LoVo (cell line): ENCODE data around the gene YIPF2.

ENCODE experiments used
- DNase-seq: peaks from one replicate; pipeline ENCODE4 v3.0.0-alpha.2; 2016; ENCODE audit warnings: low spot score

Gene YIPF2

DNA sequence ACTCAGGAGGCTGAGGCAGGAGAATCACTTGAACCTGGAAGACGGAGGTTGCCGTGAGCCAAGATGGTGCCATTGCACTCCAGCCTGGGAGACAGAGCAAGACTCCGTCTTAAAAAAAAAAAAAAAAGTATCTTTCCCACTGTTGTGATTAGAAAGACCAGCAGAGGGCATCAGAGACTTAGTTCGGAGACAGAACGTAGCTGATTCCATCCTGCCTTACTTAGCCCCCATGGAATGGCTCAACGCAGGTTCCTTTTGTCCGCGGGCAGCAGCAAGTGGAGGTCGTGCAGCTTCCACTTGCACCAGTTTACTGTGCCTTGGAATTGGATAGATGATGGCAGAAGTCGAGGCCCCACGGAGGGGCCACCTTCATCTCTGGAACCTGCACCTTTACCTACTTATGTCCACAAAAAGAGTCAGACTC is 8.2 kb upstream of the YIPF2 start:
- peak; percentile 79 for DNase-seq

DNA sequence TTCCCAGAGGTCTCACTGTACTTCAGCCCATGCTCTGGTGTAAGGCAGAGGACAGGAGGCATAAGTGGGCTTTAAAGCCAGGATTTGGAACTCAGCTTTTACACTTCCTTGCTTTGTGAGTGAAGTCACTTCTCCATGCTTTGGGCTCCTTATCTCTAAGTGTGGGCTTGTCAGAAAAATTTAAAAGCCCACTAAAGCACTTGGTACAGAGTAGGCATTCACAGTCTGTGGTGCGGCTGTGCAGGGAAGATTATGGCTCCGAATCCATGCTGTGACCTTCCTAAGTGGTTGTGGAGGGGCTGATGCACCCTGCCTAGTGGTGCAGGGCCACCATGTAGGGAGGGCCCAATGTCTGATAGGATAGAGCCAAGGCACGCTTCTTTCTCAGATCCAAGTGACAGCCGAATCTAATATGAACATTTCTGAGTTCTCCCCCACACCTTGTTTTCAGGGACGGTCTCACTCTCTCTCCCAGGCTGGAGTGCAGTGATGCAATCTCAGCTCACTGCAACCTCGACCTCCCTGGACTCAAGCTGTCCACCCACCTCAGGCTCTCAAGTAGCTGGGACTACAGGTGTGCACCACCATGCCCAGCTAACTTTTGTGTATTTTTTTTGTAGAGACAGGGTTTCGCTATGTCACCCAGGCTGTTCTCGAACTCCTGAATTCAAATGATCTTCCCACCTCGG is 7.1 kb upstream of the YIPF2 start:
- DNase-seq: no peak

DNA sequence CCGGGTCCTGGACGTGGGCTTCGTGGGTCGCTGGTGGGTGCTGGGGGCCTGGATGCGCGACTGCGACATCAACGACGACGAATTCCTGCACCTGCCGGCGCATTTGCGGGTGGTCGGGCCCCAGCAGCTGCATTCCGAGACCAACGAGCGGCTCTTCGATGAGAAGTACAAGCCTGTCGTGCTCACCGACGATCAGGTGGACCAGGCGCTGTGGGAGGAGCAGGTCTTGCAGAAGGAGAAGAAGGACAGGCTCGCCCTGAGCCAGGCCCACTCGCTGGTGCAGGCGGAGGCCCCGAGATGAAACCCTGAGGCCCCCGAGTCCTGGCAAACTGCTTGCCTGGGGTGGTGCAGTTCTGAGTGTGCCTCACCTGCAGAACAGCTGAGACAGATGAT is 959 bp upstream of the YIPF2 start:
- no peak for DNase-seq

DNA sequence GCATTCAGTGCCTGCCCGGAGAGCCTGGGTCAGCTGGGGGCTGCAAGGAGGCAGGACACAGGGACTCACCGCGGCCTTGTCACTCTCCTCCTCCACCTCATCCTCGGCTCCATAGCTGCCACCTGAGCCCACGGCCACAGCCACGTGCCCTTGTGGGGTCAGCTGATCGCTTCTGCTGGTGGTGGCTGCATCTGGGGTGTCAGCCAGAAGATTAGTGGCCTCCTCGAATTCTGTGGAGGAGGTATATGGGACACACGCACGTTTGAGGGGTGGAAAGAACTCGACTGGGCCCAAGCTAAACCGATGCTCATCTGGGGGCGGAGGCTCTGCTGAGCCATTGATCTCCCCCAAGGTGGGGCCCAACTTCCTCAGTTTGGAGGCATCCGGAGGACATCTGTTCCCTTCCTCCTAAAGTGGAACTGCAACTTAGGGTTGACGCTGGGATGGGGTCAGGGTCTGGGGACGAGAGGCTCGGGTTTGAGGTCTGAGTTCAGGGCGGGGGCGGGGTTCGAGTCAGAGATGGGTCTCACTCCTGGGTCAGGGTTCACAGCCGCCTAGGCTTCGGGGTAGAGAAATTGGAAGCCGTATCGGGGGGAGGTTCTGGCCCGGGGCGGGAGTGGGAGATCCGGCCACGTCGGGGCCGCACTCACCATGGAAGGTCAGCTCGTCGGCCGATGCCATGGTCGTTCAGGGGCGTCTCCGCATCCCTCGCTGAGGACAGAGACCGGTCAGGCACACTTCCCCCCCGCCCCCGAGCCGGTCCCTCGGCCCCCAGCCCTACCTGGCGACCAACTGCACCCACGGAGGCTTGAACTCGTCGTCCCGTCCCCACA is 493 bp downstream of the YIPF2 start:
- DNase-seq: no peak

DNA sequence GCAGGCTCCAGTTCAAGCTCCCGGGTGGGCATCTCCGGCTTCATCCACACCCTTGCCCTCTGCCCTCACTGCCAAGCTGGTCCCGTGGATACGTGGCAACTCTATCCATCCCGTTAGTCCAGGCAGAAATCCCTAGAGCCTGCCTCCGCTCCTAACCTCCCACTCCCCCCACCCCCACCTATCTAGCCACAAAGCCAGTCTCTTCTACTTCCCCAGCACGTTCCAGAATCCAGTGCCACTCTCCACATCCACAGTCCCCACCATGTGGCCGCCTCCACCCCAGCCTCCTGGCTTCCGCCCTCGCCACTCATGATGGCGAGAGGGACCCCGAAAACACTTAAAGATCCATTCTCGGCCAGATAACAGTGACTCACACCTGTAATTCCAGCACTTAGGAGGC is 3.8 kb downstream of the YIPF2 start:
- DNase-seq: no peak

DNA sequence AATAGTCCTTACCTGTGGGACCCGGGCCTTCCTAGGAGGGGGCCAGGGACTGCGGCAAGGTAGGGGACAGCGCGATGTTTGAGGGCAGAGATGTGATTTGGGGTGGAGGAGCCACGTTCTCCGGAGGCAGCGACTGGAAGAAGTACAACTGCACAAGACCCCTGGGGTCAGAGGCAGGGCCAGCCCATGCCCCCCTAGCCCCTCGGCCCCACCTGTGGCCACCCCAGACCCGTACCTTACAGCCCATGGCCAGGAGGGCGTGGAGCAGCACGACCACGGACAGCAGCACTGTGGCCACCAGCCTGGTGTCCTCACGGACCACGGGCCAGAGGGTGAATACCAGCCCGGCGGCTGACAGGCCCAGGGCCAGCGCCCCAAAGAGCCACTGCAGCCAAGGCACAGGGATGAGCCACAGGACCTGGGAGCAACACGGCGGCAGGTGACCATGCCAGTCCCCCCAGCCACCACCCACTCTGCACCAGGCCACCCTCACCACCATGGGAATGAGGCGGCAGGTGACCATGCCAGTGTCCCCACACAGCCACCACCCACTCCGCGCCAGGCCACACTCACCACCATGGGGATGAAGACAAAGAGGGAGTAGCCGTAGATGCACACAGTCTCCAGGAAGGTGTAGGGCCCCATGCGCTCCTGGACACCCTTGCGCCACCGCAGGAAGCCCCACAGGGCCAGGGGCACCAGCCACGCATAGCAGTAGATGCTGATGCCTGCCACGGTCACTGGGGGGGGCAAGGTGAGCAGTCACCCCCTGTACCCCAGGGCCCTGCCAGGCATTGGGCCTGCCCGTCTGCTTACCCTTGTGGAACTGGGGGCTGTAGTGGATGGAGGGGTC is 5.0 kb downstream of the YIPF2 start:
- no peak for DNase-seq

DNA sequence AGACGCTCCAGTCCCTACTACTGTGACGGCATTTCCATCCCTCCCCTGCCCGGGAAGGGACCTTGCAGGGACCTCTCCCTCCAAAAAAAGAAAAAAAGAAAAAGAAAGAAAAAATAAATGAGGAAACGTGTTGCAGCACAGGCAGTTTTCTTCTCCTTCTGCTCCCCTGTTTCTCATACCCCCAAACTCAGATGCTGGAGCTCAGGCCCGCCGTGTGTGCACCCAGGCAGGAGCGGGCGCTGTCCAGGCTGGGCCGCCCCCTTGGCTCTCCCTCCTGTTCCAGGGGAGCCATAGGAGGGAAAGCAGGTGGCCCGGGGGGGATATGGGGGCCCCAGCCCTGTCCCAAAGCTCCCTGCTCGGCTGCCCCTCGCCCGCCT is 5.8 kb downstream of the YIPF2 start:
- DNase-seq: no peak

DNA sequence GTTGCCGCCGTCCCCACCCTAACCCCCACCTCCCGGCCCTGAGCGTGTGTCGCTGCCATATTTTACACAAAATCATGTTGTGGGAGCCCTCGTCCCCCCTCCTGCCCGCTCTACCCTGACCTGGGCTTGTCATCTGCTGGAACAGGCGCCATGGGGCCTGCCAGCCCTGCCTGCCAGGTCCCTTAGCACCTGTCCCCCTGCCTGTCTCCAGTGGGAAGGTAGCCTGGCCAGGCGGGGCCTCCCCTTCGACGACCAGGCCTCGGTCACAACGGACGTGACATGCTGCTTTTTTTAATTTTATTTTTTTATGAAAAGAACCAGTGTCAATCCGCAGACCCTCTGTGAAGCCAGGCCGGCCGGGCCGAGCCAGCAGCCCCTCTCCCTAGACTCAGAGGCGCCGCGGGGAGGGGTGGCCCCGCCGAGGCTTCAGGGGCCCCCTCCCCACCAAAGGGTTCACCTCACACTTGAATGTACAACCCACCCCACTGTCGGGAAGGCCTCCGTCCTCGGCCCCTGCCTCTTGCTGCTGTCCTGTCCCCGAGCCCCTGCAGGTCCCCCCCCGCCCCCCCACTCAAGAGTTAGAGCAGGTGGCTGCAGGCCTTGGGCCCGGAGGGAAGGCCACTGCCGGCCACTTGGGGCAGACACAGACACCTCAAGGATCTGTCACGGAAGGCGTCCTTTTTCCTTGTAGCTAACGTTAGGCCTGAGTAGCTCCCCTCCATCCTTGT is 6.4 kb downstream of the YIPF2 start:
- no peak for DNase-seq

DNA sequence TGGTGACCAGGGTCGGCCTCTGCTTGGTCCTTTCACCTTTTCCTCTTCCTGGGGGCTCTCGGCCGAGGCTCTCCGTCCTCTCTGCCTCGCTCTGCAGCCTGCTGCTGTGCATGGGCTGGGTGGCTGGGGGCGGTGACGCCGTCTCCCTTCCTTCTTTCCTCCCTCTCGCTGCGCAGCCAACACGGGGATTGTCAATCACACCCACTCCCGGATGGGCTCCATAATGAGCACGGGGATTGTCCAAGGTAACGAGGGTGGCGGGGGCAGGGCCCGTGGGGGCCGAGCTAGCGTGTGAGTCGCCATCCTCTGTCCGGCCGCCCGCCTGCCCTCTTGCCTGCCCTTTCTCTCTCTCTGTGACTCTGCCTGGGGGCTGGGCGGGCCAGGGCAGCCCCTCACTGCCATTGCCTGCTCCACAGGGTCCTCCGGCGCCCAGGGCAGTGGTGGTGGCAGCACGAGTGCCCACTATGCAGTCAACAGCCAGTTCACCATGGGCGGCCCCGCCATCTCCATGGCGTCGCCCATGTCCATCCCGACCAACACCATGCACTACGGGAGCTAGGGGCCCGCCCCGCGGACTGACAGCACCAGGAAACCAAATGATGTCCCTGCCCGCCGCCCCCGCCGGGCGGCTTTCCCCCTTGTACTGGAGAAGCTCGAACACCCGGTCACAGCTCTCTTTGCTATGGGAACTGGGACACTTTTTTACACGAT is 7.1 kb downstream of the YIPF2 start:
- no peak for DNase-seq

DNA sequence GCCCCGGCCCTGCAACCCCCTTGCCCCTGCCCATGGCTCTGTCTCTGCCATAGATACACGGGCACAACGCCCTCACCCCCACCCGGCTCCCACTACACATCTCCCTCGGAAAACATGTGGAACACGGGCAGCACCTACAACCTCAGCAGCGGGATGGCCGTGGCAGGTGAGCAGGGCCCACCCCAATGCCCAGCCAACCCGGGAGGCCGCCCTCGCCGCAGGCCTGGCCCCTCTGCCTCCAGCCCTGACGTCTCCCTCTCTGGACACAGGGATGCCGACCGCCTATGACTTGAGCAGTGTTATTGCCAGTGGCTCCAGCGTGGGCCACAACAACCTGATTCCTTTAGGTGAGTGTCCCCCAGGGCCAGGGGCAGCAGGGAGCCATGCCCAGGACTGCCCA is 7.7 kb downstream of the YIPF2 start:
- no peak for DNase-seq

DNA sequence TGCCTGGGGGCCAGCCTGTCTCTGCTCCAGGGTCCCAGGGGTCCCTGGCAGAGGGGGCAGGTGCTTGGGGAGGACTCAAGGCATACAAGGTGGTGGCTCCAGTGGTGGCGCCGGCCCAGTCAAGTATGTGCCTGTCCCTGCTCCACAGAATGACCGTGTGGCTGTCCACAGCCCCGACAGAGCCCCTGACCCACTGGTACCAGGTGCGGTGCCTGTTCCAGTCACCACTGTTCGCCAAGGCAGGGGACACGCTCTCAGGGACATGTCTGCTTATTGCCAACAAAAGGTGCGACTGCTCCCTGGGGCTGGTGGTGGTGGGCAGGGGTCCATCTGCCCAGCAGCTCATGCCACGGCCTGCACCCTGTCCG is 8.2 kb downstream of the YIPF2 start:
- DNase-seq: no peak

DNA sequence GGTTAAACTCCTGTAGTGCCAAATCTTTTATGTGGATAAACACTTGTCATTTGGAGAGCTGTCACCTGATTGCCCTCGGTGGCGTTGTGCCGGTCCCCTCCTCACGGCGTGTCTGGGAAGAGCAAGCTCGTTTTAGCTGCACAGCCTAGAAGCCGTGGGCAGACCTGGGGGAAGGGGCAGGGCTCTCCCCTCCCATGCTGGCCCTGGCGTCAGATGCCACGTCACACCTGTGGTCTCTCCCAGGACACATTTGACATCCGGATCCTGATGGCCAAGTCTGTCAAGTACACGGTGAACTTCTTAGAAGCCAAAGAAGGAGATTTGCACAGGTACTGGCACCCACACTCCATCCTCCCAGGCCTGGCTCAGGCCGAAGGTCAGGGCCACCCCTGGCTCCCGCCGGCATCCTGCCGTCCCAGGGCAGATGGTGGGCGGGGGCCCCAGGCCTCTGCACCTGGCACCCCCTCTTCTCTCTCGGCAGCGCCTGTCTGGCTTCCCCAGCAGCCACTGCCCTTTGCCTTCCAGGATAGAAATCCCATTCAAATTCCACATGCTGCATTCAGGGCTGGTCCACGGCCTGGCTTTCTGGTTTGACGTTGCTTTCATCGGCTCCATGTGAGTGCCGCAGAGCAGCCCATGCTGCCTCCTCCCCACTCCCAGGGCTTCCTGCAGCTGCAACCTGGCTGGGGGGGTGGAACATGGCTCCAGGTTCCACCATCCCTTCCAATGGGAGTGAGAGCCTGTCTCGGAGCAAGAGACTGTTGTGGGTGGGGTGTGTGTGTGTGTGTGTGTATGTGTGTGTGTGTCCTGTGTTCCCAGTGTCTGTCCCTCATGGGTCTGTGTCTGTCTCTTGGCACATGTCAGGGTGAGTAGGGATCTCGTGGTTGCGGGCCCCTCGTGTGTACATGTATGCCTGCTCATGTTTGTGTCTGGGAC is 8.8 kb downstream of the YIPF2 start:
- no peak for DNase-seq

DNA sequence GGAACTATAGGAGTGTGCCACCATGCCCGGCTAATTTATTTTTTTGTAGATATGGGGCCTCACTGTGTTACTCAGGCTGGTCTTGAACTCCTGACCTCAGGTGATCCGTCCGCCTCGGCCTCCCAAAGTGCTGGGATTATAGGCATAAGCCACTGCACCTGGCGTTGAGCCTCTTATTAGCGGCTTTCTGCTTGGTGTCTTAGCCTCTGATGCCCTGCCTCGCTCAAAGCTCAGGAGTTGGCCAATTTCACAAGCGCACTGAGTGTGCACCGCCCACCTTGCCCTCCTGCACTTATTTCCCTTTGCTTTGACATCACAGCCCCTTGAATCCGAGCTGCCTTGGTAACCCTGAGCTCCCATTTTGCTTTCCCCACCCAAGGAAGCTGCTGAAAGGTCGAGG is 10.1 kb downstream of the YIPF2 start:
- no peak for DNase-seq

DNA sequence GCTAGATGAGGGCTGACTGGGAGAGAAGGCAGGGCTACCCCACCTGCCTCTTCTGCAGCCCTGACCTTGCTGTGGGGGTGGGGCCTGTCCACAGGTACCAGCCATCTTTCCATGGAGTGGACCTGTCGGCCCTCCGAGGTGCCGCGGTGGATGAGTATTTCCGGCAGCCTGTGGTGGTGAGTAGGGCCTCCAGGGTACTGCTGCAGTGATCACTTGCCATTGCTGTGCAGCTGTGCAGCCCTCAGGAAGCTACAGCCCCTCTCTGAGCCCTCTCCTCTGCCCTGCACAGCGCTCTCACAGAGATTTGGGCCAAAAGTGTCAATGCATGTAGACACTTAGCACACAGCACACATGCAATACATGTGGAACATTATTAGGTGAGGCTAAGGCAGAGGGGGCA is 11.8 kb downstream of the YIPF2 start:
- DNase-seq: no peak

DNA sequence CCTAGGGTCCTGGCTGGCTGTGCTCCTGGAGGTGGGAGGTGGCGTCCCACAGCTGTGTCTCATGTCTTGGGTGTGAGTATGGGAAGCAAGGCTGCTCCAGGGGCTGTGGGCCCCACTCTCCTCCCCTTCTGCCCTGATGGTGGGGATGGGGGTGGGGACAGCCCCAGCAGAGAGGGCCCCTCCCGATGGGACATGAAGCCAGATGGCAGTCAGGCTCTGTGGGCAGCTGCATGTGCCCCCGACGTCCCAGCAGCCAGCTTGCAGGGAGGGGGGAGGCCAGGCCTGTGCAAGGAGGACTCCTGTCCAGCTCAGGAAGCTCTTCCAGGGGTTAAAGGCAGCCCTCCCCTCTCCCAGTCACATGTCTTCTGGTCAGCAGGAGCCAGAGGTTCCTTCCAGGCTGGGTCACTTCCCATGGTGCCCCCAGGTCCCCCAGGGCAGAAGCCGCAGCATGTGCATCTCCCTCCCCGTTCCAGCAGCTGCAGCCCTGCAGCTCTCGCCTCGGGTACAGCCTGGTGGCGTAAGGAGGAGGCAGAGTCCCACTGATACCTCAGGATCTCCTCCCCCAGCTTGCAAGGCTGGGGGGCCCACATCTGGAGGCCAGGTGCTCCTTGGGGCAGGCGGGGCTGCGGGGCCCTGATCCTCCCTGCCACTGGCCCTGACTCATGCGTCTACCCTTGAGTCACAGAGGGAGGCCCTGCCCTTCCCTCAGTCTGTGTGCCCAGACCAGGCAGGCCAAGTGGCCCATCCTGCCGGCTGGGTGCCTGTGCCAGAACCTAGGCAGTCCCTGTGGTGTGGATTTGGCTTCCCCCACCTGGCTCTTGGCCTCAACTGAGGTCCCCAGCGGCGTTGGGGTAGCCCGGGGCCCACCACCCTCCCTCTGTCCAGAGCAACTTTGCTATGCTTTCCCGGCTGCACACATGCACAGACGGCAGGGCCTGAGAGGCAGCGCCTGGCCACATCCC is 13.0 kb downstream of the YIPF2 start:
- no peak for DNase-seq

DNA sequence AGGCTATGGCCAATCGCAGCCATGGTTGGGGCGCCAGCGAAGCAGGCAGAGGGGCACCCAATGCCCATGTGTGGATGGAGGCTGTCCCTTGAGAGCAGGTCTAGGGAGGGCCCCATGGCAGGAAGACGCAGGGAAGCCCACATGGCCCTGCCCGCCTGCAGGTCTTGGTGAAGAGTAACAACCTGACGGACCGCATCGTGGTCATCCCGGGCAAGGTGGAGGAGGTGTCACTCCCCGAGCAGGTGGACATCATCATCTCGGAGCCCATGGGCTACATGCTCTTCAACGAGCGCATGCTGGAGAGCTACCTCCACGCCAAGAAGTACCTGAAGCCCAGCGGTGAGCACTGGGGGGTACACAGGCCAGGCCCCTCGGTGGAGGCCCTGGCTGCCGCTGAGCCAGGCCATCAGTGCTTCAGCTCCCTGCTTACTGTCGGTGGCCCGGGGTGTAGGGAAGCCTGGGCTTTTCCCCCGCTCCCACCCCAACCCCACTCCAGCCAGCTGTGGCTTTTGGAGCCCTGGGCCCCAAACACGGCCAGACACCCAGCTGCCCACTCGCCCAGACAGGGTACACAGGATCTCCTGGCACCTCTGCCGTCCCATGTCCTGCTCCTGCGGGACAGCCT is 14.6 kb downstream of the YIPF2 start:
- no peak for DNase-seq

DNA sequence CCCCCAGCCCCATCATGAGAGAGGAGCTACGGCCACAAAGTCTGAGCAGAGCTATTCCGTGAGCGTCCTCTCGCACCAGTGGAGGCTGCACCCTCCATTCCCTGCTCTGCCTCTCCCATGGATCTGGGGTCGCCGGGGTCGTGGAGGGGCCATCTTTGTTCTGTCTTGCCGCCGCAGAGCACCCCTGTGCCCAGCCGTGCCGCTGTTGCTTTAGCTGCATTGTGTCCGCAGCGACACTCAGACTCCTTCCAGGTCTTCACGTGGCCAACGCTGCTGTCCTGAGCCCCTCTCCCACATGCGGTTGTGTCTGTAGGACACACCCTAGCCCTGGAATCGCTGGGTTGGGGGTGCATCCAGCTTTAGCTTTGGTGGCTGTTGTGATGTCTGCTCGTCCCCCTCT is 15.8 kb downstream of the YIPF2 start:
- DNase-seq: no peak

DNA sequence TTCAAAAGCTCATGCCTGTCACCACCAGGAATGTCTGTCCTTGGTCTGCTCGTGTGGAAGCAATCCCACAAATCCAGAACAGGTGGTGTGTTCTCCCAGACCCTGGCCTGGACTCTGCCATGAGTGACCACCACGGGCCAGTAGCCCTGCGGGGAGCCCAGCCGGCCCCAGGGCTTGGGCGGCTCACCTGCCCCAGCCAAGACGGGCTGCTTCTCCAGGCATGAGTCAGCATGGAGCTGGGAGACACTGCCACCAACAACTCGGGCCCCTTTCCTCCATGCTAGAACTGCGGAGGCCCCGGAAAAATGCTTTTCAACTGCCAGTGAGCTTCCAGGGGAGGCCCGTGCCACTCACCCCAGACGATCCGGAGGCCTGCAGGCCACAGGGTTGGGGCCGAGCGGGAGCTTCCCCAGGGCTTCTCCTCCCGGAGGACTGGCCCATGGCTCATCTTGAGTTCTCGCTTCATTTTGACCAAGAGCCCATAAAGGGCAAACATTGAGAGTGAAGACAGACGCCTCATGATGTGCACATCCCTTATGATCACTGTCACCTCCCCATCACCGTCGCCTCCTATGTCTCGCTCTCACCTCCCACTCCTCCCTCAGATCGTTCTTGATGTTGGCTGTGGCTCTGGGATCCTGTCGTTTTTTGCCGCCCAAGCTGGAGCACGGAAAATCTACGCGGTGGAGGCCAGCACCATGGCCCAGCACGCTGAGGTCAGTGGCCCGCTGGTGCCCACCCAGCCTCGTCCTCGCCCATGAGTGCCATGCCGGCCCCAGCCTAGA is 16.7 kb downstream of the YIPF2 start:
- no peak for DNase-seq
